IMR-90 (cell line): ENCODE measurements around the gene PMPCA. TPM values are rescaled to one million over a fixed set of nuclear protein-coding genes. Genes with fewer than 3 reads are reported as not detected.

ENCODE experiments used
- ATAC-seq: fragments of 200-7000 bp; cut with Tn5 transposase; 2 replicates; pipeline ENCODE4 v1.9.1; 2020; ENCODE audit warnings: low read depth, mild to moderate bottlenecking, moderate library complexity
- BruUV-seq: library from RNA; stranded (reverse); fragments of 400-500 nt; replicated peaks from 2 replicates; lab custom pipeline; 2021; lab: Mats Ljungman, UMichigan
- CTCF ChIA-PET: fragments of 300-600 bp; formaldehyde crosslinking; extraction: SDS; loops from one replicate; lab custom pipeline; 2021; ENCODE audit warnings: antibody characterized with exemption; lab: Yijun Ruan, JAX
- POLR2A ChIA-PET: fragments of 300-600 bp; sonication (Branson Sonifier 250); formaldehyde crosslinking; loops from one replicate; lab custom pipeline; 2022; ENCODE audit warnings: antibody characterized with exemption; ENCODE audit not compliant: unreplicated experiment; lab: Charles Lee
- DNase-seq: peaks from one replicate; pipeline ENCODE4 v3.0.0; 2013
- H2AFZ ChIP-seq: replicated peaks from 2 replicates; pipeline ENCODE3; 2013; ENCODE audit warnings: low read length, mild to moderate bottlenecking; ENCODE audit not compliant: poor library complexity
- H2AK5ac ChIP-seq: 2 replicates; pipeline ENCODE4 v1.6.1; 2013; ENCODE audit warnings: low read depth, low read length, inconsistent platforms
- H2AK9ac ChIP-seq: replicated peaks from 2 replicates; pipeline ENCODE3; 2013; ENCODE audit warnings: mild to moderate bottlenecking, low read depth, low read length, moderate library complexity; ENCODE audit not compliant: poor library complexity
- H2BK120ac ChIP-seq: 2 replicates; pipeline ENCODE4 v1.6.1; 2013; ENCODE audit warnings: low read depth, low read length, inconsistent platforms
- H2BK15ac ChIP-seq: 3 replicates; pipeline ENCODE4 v1.6.1; 2013; ENCODE audit warnings: low read depth, low read length, inconsistent platforms
- H2BK20ac ChIP-seq: 2 replicates; pipeline ENCODE4 v1.6.1; 2013; ENCODE audit warnings: low read depth, mild to moderate bottlenecking, inconsistent platforms, low read length, moderate library complexity
- H2BK5ac ChIP-seq: 2 replicates; pipeline ENCODE4 v1.6.1; 2013; ENCODE audit warnings: mild to moderate bottlenecking, low read depth, low read length, inconsistent platforms; ENCODE audit not compliant: poor library complexity, severe bottlenecking
- H3K14ac ChIP-seq: replicated peaks from 2 replicates; pipeline ENCODE4 v1.6.1; 2013; ENCODE audit warnings: low read depth, low read length, inconsistent platforms
- H3K18ac ChIP-seq: 2 replicates; pipeline ENCODE4 v1.6.1; 2013; ENCODE audit warnings: low read depth, low read length, control low read depth
- H3K23ac ChIP-seq: 2 replicates; pipeline ENCODE4 v1.6.1; 2013; ENCODE audit warnings: low read depth, low read length, inconsistent platforms
- H3K27ac ChIP-seq: 2 replicates; pipeline ENCODE4 v1.5.1; 2013; ENCODE audit warnings: mild to moderate bottlenecking, control low read depth, low read length; ENCODE audit not compliant: insufficient read depth
- H3K27me3 ChIP-seq: 2 replicates; pipeline ENCODE4 v1.6.1; 2013; ENCODE audit warnings: low read length; ENCODE audit not compliant: control insufficient read depth, insufficient read depth
- H3K36me3 ChIP-seq: 2 replicates; pipeline ENCODE4 v1.6.1; 2013; ENCODE audit warnings: low read length, mixed read lengths; ENCODE audit not compliant: control insufficient read depth, insufficient read depth
- H3K4ac ChIP-seq: 2 replicates; pipeline ENCODE4 v1.6.1; 2013; ENCODE audit warnings: low read depth, low read length, inconsistent platforms
- H3K4me1 ChIP-seq: 2 replicates; pipeline ENCODE4 v1.6.1; 2013; ENCODE audit warnings: low read length, mixed read lengths; ENCODE audit not compliant: control insufficient read depth, insufficient read depth
- H3K4me2 ChIP-seq: 2 replicates; pipeline ENCODE4 v1.6.1; 2013; ENCODE audit warnings: low read depth, mild to moderate bottlenecking, control low read depth, low read length, moderate library complexity
- H3K4me3 ChIP-seq: 2 replicates; pipeline ENCODE4 v1.5.1; 2013; ENCODE audit warnings: low read depth, mild to moderate bottlenecking, control low read depth, low read length, moderate library complexity; ENCODE audit not compliant: insufficient read depth
- H3K56ac ChIP-seq: 2 replicates; pipeline ENCODE4 v1.6.1; 2013; ENCODE audit warnings: low read length, inconsistent platforms; ENCODE audit not compliant: insufficient read depth; ENCODE audit errors: extremely low read depth
- H3K79me1 ChIP-seq, 2 experiments: 2 replicates each; pipeline ENCODE4 v1.6.1; 2013; ENCODE audit warnings: low read length in 2 of 2, inconsistent platforms in 1 of 2, low read depth in 1 of 2
- H3K9ac ChIP-seq: 2 replicates; pipeline ENCODE4 v1.6.1; 2013; ENCODE audit warnings: low read depth, low read length, control low read depth
- H3K9me1 ChIP-seq: 2 replicates; pipeline ENCODE4 v1.6.1; 2013; ENCODE audit warnings: low read length, inconsistent platforms; ENCODE audit not compliant: insufficient read depth
- H3K9me3 ChIP-seq: 2 replicates; pipeline ENCODE4 v1.6.1; 2013; ENCODE audit warnings: low read length; ENCODE audit not compliant: control insufficient read depth, insufficient read depth
- H4K20me1 ChIP-seq: 2 replicates; pipeline ENCODE4 v1.6.1; 2013; ENCODE audit warnings: low read length, inconsistent platforms; ENCODE audit not compliant: insufficient read depth
- H4K5ac ChIP-seq: 2 replicates; pipeline ENCODE4 v1.6.1; 2013; ENCODE audit warnings: mild to moderate bottlenecking, low read depth, low read length, control low read depth
- H4K8ac ChIP-seq, 2 experiments: 2 replicates each; pipeline ENCODE4 v1.6.1; 2013; ENCODE audit warnings: low read depth in 2 of 2, low read length in 2 of 2, control low read depth in 1 of 2, inconsistent platforms in 1 of 2
- H4K91ac ChIP-seq: 2 replicates; pipeline ENCODE4 v1.6.1; 2013; ENCODE audit warnings: low read depth, low read length, inconsistent platforms; ENCODE audit not compliant: insufficient read depth
- CEBPB ChIP-seq: IDR thresholded peaks from 2 replicates; pipeline ENCODE4 v1.6.1; 2012; ENCODE audit warnings: low read depth, low read length, improper control_type of control experiment
- MAZ ChIP-seq: IDR thresholded peaks from 2 replicates; pipeline ENCODE4 v1.6.1; 2012; ENCODE audit warnings: low read depth, mild to moderate bottlenecking, low read length, improper control_type of control experiment, moderate library complexity, borderline replicate concordance
- MXI1 ChIP-seq: IDR thresholded peaks from 2 replicates; pipeline ENCODE4 v1.6.1; 2012; ENCODE audit warnings: low read depth, mild to moderate bottlenecking, low read length, moderate library complexity, borderline replicate concordance
- NFE2L2 ChIP-seq: fragments of 150-350 bp; IDR thresholded peaks from 2 replicates; pipeline ENCODE4 v1.6.1; 2016; ENCODE audit warnings: low read depth, mild to moderate bottlenecking, low read length
- POLR2A ChIP-seq: IDR thresholded peaks from 2 replicates; pipeline ENCODE4 v1.6.1; 2012; ENCODE audit warnings: mild to moderate bottlenecking, low read depth, low read length
- RAD21 ChIP-seq: IDR thresholded peaks from 2 replicates; pipeline ENCODE4 v1.6.1; 2012; ENCODE audit warnings: low read length, improper control_type of control experiment
- RCOR1 ChIP-seq: IDR thresholded peaks from 2 replicates; pipeline ENCODE4 v1.6.1; 2012; ENCODE audit warnings: mild to moderate bottlenecking, low read length, improper control_type of control experiment; ENCODE audit not compliant: insufficient replicate concordance
- RFX5 ChIP-seq: IDR thresholded peaks from 2 replicates; pipeline ENCODE4 v1.8.0; 2012; ENCODE audit warnings: low read depth, mild to moderate bottlenecking, low read length, moderate library complexity
- SMC3 ChIP-seq: fragments of 150-350 bp; IDR thresholded peaks from 2 replicates; pipeline ENCODE4 v1.6.1; 2016; ENCODE audit warnings: low read depth, mild to moderate bottlenecking, antibody characterized with exemption, low read length, moderate library complexity
- WGBS, 2 experiments: methylation state at CpG; one replicate each; pipeline versions ENCODE4 v1.1.5 to v1.1.7; 2013; ENCODE audit warnings: missing lambda C conversion rate in 2 of 2; ENCODE audit not compliant: insufficient read length in 1 of 2; ENCODE audit errors: extremely low coverage in 2 of 2; 5-methylcytosine and 5-hydroxymethylcytosine counted together
- dilution Hi-C: fragments of 300-500 bp; cut with HindIII; formaldehyde crosslinking; loops from one replicate; pipeline ENCODE4 v1.14.3; 2018; ENCODE audit warnings: low sequenced_read_pairs; ENCODE audit not compliant: unreplicated experiment
- in situ Hi-C: fragments of 300-500 bp; cut with MboI; formaldehyde crosslinking; loops from 3 replicates; pipeline ENCODE4 v1.14.3; 2019; ENCODE audit warnings: low sequenced_read_pairs, inconsistent platforms, mixed read lengths
- intact Hi-C: fragments of 100-400 bp; cut with micrococcal nuclease; formaldehyde crosslinking; loops from 2 replicates; pipeline ENCODE4 v1.10.0; 2022
- polyA plus RNA-seq, 3 experiments: library from polyadenylated mRNA; depleted of rRNA; stranded (reverse); fragments of >200 nt; gene quantifications; 2 replicates each; pipeline ENCODE4 v1.2.3, GENCODE V29; 2012; ENCODE audit warnings: low replicate concordance in 1 of 3
- total RNA-seq: library from RNA; depleted of rRNA; stranded (reverse); fragments of >200 nt; gene quantifications from 2 replicates; pipeline ENCODE4 v1.2.3, GENCODE V29; 2012

PMPCA gene
- total and polyA plus RNA-seq, 2 of the 4 experiments (the other 2 are of a cell fraction): 62.6 to 95.8 TPM

- TF ChIP-seq NFE2L2: no peak
- no peak for TF ChIP-seq RCOR1
- no peak for TF ChIP-seq RAD21
- TF ChIP-seq MAZ: no peak
Observed at GRCh38 chr9:136421791-136422190, 11.3 kb downstream of the PMPCA start (continued).

- no peak overlapping the region for H2AFZ ChIP-seq
- intact Hi-C loops (no loop called here), in situ Hi-C loops (no loop called here), dilution Hi-C loops (no loop called here)
- no peak overlapping the region for H2AK9ac ChIP-seq
- TF ChIP-seq RFX5: no peak
- TF ChIP-seq POLR2A: no peak
- TF ChIP-seq MAZ: no peak
- TF ChIP-seq CEBPB: no peak
- TF ChIP-seq SMC3: no peak
- TF ChIP-seq NFE2L2: no peak
- TF ChIP-seq MXI1: no peak
- no peak overlapping the region for H2BK20ac ChIP-seq
- H3K56ac ChIP-seq: no peak overlapping the region
- POLR2A ChIA-PET: no interaction called here
- peaks cover 61% of the 10 kb centered on the region for H3K36me3 ChIP-seq
- H4K91ac ChIP-seq: no peak overlapping the region
- no peak overlapping the region for H2BK120ac ChIP-seq
- H3K9me1 ChIP-seq: no peaks in the 10 kb centered on the region
- H3K4ac ChIP-seq: no peak overlapping the region
- CTCF ChIA-PET: no interaction called here
- H3K9ac ChIP-seq: no peak overlapping the region
- no peak overlapping the region for H2BK15ac ChIP-seq
- 95% methylated on average over 26 of the region's 26 CpGs; no CpG with 5 or more reads in 1 of the 2 experiments for WGBS, 2 experiments
- no peak overlapping the region for H3K4me3 ChIP-seq
- H4K20me1 ChIP-seq: peaks cover 6% of the 10 kb centered on the region; the same call in 1 of the 2 replicates
- no peak overlapping the region for H3K14ac ChIP-seq
- DNase-seq (no peak), ATAC-seq (no peak)
- H3K23ac ChIP-seq: no peak overlapping the region
- H3K4me2 ChIP-seq: no peak overlapping the region
- H3K9me3 ChIP-seq: no peaks in the 10 kb centered on the region
- no peaks in the 10 kb centered on the region for H3K4me1 ChIP-seq
- no peak overlapping the region for H3K27ac ChIP-seq
- no peak overlapping the region for H2BK5ac ChIP-seq
- no peaks in the 10 kb centered on the region for H3K27me3 ChIP-seq
- no peak overlapping the region for H2AK5ac ChIP-seq
- H3K79me1 ChIP-seq: peaks cover 0 to 4% of the 10 kb centered on the region in 2 experiments; a peak in 1 of 4 replicates
- no peak overlapping the region for H4K8ac ChIP-seq
- H4K5ac ChIP-seq: no peak overlapping the region
- no TSS peak for BruUV-seq
- no peak overlapping the region for H3K18ac ChIP-seq
Observed at GRCh38 chr9:136422876-136423275, 12.4 kb downstream of the PMPCA start.
